GM12878 (cell line): ENCODE measurements around the gene FERMT3. TPM values are rescaled to one million over a fixed set of nuclear protein-coding genes. Genes with fewer than 3 reads are reported as not detected.

ENCODE experiments used
- CHD2 ChIP-seq: IDR thresholded peaks from 2 replicates; pipeline ENCODE4 v1.6.1; 2011; ENCODE audit warnings: low read depth, low read length, improper control_type of control experiment, borderline replicate concordance
- E2F4 ChIP-seq: IDR thresholded peaks from 2 replicates; pipeline ENCODE4 v1.6.1; 2012; ENCODE audit warnings: low read depth, low read length, improper control_type of control experiment
- ELK1 ChIP-seq: IDR thresholded peaks from 2 replicates; pipeline ENCODE4 v1.6.1; 2012; ENCODE audit warnings: low read depth, low read length, improper control_type of control experiment
- ESRRA ChIP-seq: IDR thresholded peaks from 2 replicates; pipeline ENCODE4 v1.6.1; 2012; ENCODE audit warnings: mild to moderate bottlenecking, low read length, improper control_type of control experiment
- FOS ChIP-seq: IDR thresholded peaks from 3 replicates; pipeline ENCODE4 v1.6.1; 2011; ENCODE audit warnings: borderline replicate concordance; ENCODE audit not compliant: insufficient read length; ENCODE audit errors: extremely low read depth
- FOXM1 ChIP-seq: IDR thresholded peaks from 2 replicates; pipeline ENCODE4 v1.6.1; 2012; ENCODE audit warnings: low read depth, mild to moderate bottlenecking, inconsistent platforms, low read length, moderate library complexity
- GABPA ChIP-seq: IDR thresholded peaks from 2 replicates; pipeline ENCODE4 v1.6.1; 2014; ENCODE audit warnings: antibody characterized with exemption, low read depth, mild to moderate bottlenecking, inconsistent platforms
- HDGF ChIP-seq: fragments of 450-650 bp; IDR thresholded peaks from 2 replicates; pipeline ENCODE4 v1.6.1; 2016; ENCODE audit warnings: antibody characterized with exemption
- IKZF2 ChIP-seq, 2 experiments: fragments of 450-650 bp; IDR thresholded peaks; 2 replicates each; pipeline ENCODE4 v1.6.1; 2017; ENCODE audit warnings: mild to moderate bottlenecking in 2 of 2, moderate library complexity in 2 of 2
- JUND ChIP-seq: IDR thresholded peaks from 2 replicates; pipeline ENCODE4 v1.6.1; 2012; ENCODE audit warnings: low read depth, mild to moderate bottlenecking, low read length, improper control_type of control experiment, moderate library complexity
- KDM1A ChIP-seq: fragments of 200-600 bp; sonication (generic); IDR thresholded peaks from 2 replicates; pipeline ENCODE4 v1.6.1; 2016; ENCODE audit warnings: borderline replicate concordance
- LARP7 ChIP-seq: fragments of 450-650 bp; IDR thresholded peaks from 2 replicates; pipeline ENCODE4 v1.6.1; 2017; ENCODE audit warnings: mild to moderate bottlenecking
- NR2C1 ChIP-seq: fragments of 450-650 bp; IDR thresholded peaks from 2 replicates; pipeline ENCODE4 v1.6.1; 2017; ENCODE audit warnings: antibody characterized with exemption, mild to moderate bottlenecking, moderate library complexity
- NR2F1 ChIP-seq: fragments of 450-650 bp; conservative IDR thresholded peaks from 2 replicates; pipeline ENCODE4 v1.6.1; 2017; ENCODE audit warnings: mild to moderate bottlenecking
- POLR2AphosphoS2 ChIP-seq: IDR thresholded peaks from 2 replicates; pipeline ENCODE4 v1.6.1; 2011; ENCODE audit warnings: low read depth, mild to moderate bottlenecking, low read length, improper control_type of control experiment, moderate library complexity
- POLR2AphosphoS5 ChIP-seq: IDR thresholded peaks from 2 replicates; pipeline ENCODE4 v1.6.1; 2011; ENCODE audit warnings: mild to moderate bottlenecking, low read length, inconsistent platforms
- POU2F2 ChIP-seq: IDR thresholded peaks from 3 replicates; pipeline ENCODE4 v1.6.1; 2011; ENCODE audit warnings: low read depth, mild to moderate bottlenecking, low read length, borderline replicate concordance
- RAD51 ChIP-seq: fragments of 450-650 bp; IDR thresholded peaks from 2 replicates; pipeline ENCODE4 v1.6.1; 2016; ENCODE audit warnings: moderate library complexity, mild to moderate bottlenecking, inconsistent platforms
- RB1 ChIP-seq: fragments of 450-650 bp; formaldehyde crosslinking; IDR thresholded peaks from 2 replicates; pipeline ENCODE4 v1.6.1; 2017; ENCODE audit warnings: mild to moderate bottlenecking, borderline replicate concordance
- RBBP5 ChIP-seq: fragments of 200-600 bp; sonication (generic); conservative IDR thresholded peaks from 2 replicates; pipeline ENCODE4 v1.6.1; 2016
- RELA ChIP-seq: fragments of 450-650 bp; IDR thresholded peaks from 2 replicates; pipeline ENCODE4 v1.8.0; 2014; ENCODE audit warnings: borderline replicate concordance; ENCODE audit not compliant: partially characterized antibody
- REST ChIP-seq: IDR thresholded peaks from 2 replicates; pipeline ENCODE4 v1.6.1; 2012; ENCODE audit warnings: mild to moderate bottlenecking, low read depth, low read length
- SKIL ChIP-seq: fragments of 450-650 bp; IDR thresholded peaks from 2 replicates; pipeline ENCODE4 v1.6.1; 2017; ENCODE audit warnings: mild to moderate bottlenecking, low read depth, inconsistent platforms; ENCODE audit not compliant: poor library complexity, severe bottlenecking
- SMAD5 ChIP-seq: IDR thresholded peaks from 2 replicates; pipeline ENCODE4 v1.6.1; 2016; ENCODE audit warnings: antibody characterized with exemption, low read depth
- STAT1 ChIP-seq: fragments of 450-650 bp; conservative IDR thresholded peaks from 2 replicates; pipeline ENCODE4 v1.6.1; 2014; ENCODE audit warnings: antibody characterized with exemption, mild to moderate bottlenecking
- polyA plus RNA-seq, 11 experiments: library from polyadenylated mRNA; depleted of rRNA in 4 of 11; unstranded in 6 of 11; stranded (reverse) in 5 of 11; fragments of >200 nt; fragmentation: Nextera tagmentation in 4 of 11; fragmentation: Illumina TruSeq in 1 of 11; extraction: Ambion mirVana in 4 of 11; extraction: Trizol in 1 of 11; gene quantifications; 1 replicate in 1 of 11; 2 replicates in 10 of 11; pipeline versions ENCODE4 v1.2.1 to v1.2.3, GENCODE V29; 2011 to 2016; ENCODE audit warnings: inconsistent platforms in 2 of 11, missing spikeins in 2 of 11, low read depth in 1 of 11
- total RNA-seq, 4 experiments: library from RNA; depleted of rRNA in 3 of 4; stranded (reverse); fragments of >200 nt in 3 of 4; fragmentation: Illumina TruSeq in 1 of 4; extraction: Trizol in 1 of 4; gene quantifications; 2 replicates each; pipeline versions ENCODE4 v1.2.1 to v1.2.3, GENCODE V29; 2013 to 2021

Gene FERMT3
- total and polyA plus RNA-seq, 10 of the 15 experiments (the other 5 are each of a cell fraction or from before 2014, with no cell fraction given), result 2.0 to 211 (median 114) TPM

- TF ChIP-seq STAT1, result no peak
- no peak for TF ChIP-seq SMAD5
- no peak for TF ChIP-seq RELA
- TF ChIP-seq E2F4, result 0 out of 2 replicates have a peak, but pooled peaks have one; percentile 12
- TF ChIP-seq POLR2AphosphoS2, result no peak
- no peak for TF ChIP-seq RBBP5
- no peak for TF ChIP-seq POU2F2
- no peak for TF ChIP-seq SKIL
- TF ChIP-seq LARP7, result peak; percentile 76
- peak; percentile 51; the same call in 1 of the 2 replicates for TF ChIP-seq RB1
- TF ChIP-seq CHD2, result no peak
- TF ChIP-seq JUND, result no peak
- no peak for TF ChIP-seq HDGF
- TF ChIP-seq ELK1, result 0 out of 2 replicates have a peak, but pooled peaks have one; percentile 10
- TF ChIP-seq POLR2AphosphoS5, result no peak
- TF ChIP-seq RAD51, result no peak
- no peak for TF ChIP-seq IKZF2 (IDR thresholded peaks at IDR 0.05)
- no peak for TF ChIP-seq REST
- TF ChIP-seq GABPA, result no peak
- TF ChIP-seq NR2F1, result peak; percentile 77
- no peak for TF ChIP-seq ESRRA
- TF ChIP-seq FOS, result no peak
- TF ChIP-seq NR2C1, result 0 out of 2 replicates have a peak, but pooled peaks have one; percentile 35
- TF ChIP-seq FOXM1, result no peak
- TF ChIP-seq KDM1A, result no peak
Measured at GRCh38 chr11:64165842-64166635, 40.5 kb upstream of the FERMT3 start, which contains the start of gene MACROD1 (continued).
